CD4-positive, alpha-beta T cell treated with Interleukin-4 for 4 hours (primary cell): ENCODE results near the gene ABCC5.

Experiments used
- DNase-seq: peaks from one replicate; pipeline ENCODE4 v3.0.0-alpha.2; 2020

ABCC5 gene

GRCh38 chr3:183968666-183969245 is 48.9 kb downstream of the ABCC5 start:
- DNase-seq, result no peak

GRCh38 chr3:183967693-183968092 is 50.0 kb downstream of the ABCC5 start:
- DNase-seq, result no peak

- DNase-seq, result no peak
These were observed 51.3 kb downstream of the ABCC5 start for GRCh38 chr3:183966361-183966791.

- DNase-seq, result no peak
These were observed 54.9 kb downstream of the ABCC5 start for GRCh38 chr3:183962807-183963206.

- DNase-seq, result no peak
These were observed 58.5 kb downstream of the ABCC5 start for GRCh38 chr3:183959214-183959613.

- DNase-seq, result no peak
These were observed 58.9 kb downstream of the ABCC5 start for GRCh38 chr3:183958775-183959174.

- no peak for DNase-seq
These were observed 59.5 kb downstream of the ABCC5 start for GRCh38 chr3:183958226-183958625.

GRCh38 chr3:183954875-183955274 is 62.8 kb downstream of the ABCC5 start:
- no peak for DNase-seq

- DNase-seq, result no peak
These were observed 64.1 kb downstream of the ABCC5 start for GRCh38 chr3:183953471-183954070.

GRCh38 chr3:183951459-183951858 is 66.2 kb downstream of the ABCC5 start:
- no peak for DNase-seq

- no peak for DNase-seq
These were observed 68.0 kb downstream of the ABCC5 start for GRCh38 chr3:183949690-183950089.

GRCh38 chr3:183946037-183946436 is 71.6 kb downstream of the ABCC5 start:
- DNase-seq, result no peak

GRCh38 chr3:183944775-183945174 is 72.9 kb downstream of the ABCC5 start:
- DNase-seq, result no peak

GRCh38 chr3:183943739-183944138 is 73.9 kb downstream of the ABCC5 start:
- DNase-seq, result no peak

GRCh38 chr3:183941216-183941615 is 76.5 kb downstream of the ABCC5 start:
- DNase-seq, result no peak

GRCh38 chr3:183937601-183938286 is 79.9 kb downstream of the ABCC5 start:
- DNase-seq, result no peak

GRCh38 chr3:183933160-183933559 is 84.5 kb downstream of the ABCC5 start:
- no peak for DNase-seq

GRCh38 chr3:183931881-183932280 is 85.8 kb downstream of the ABCC5 start:
- no peak for DNase-seq

- DNase-seq, result no peak
These were observed 87.6 kb downstream of the ABCC5 start for GRCh38 chr3:183930086-183930485.

- DNase-seq, result no peak
These were observed 90.6 kb downstream of the ABCC5 start for GRCh38 chr3:183927059-183927458.

GRCh38 chr3:183924956-183925355 is 92.7 kb downstream of the ABCC5 start:
- no peak for DNase-seq

GRCh38 chr3:183924543-183924942 is 93.1 kb downstream of the ABCC5 start:
- DNase-seq, result no peak

GRCh38 chr3:183922421-183922820 is 95.3 kb downstream of the ABCC5 start:
- no peak for DNase-seq

GRCh38 chr3:183921096-183921495 is 96.6 kb downstream of the ABCC5 start:
- no peak for DNase-seq

GRCh38 chr3:183920416-183920815 is 97.3 kb downstream of the ABCC5 start:
- DNase-seq, result no peak
